Hematopoietic multipotent progenitor cell (in vitro differentiated cells): Measurements from ENCODE around the gene MAPK8IP1. TPM values are rescaled to one million over a fixed set of nuclear protein-coding genes. Genes with fewer than 3 reads are reported as not detected.
"Not testable (repeated sequence)": the region's sequence is repeated elsewhere in the genome, so short reads cannot be mapped to it uniquely, and the experiment has no call there.

Source experiments
- DNase-seq, 3 donors: peaks; one replicate each; pipeline ENCODE4 v3.0.0-alpha.2; 2011 to 2015; ENCODE audit warnings: low read depth in 2 of 3, low spot score in 2 of 3
- total RNA-seq: library from RNA; depleted of rRNA; stranded (reverse); fragments of >200 nt; gene quantifications from one replicate; pipeline ENCODE4 v1.2.3, GENCODE V29; 2012

Gene MAPK8IP1
- total RNA-seq: 0.54 TPM

DNA sequence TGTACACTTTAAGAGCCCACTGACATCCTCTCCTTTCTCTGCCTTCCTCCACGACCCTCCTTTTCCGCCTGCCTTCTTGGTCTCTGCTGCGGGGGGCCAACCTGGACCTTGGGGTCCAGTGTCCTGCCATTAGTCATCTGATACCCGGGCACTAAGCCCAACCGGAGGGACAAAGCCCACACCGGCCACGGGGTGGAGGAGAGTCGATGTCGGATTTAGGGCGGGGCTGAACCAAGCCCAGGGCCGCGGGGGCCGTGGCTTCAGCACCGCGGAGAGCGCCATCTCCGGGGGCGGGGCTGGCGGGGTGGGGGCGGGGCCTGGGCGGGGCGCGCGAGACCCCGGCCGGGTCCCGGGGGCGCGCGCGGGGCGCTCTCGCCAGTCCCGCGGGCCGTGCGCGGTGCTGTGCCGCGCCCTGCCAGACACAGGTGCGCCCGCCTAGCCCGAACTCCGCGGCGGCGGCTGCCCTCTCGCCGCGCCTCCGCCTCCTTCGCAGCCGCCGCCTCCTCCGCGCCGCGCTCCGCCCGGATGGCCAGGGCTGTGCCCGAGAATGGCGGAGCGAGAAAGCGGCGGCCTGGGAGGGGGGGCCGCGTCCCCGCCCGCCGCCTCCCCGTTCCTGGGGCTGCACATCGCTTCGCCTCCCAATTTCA, at the start of gene MAPK8IP1:
MAPK8IP1 (plus strand) TSS at position 378 of the 647 bp plus-strand sequence; CDS start at position 548, 170 bp downstream.
- peak; percentile 37 to 49 (median 39) for DNase-seq

DNA sequence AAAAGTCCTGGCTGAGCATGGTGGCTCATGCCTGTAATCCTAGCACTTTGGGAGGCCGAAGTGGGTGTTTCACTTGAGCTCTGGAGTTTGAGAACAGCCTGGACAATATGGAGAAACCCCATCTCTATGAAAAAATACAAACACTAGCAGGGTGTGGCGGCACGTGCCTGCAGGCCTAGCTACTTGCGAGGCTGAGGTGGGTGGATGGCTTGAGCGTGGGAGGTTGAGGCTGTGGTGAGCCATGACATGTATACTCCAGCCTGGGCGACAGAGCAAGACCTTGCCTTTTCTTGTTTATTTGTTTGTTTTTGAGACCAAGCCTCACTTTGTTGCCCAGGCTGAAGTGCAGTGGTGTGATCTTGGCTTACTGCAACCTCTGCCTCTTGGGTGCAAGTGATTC, 46.2 kb upstream of the MAPK8IP1 start:
- DNase-seq: no peak

DNA sequence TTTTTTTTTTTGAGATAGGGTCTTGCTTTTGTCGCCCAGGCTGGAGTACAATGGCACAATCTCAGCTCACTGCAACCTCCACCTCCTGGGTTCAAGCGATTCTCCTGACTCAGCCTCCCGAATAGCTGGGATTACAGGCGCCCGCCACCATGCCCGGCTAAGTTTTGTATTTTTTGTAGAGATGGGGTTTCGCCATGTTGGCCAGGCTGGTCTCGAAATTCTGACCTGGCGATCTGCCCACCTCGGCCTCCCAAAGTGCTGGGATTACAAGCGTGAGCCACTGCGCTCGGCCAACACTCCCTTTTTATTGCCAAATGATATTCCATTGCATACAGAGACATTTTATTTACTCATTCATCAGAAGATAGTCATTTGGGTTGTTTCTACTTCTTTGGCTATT, 45.2 kb upstream of the MAPK8IP1 start:
- DNase-seq: not testable (repeated sequence)

DNA sequence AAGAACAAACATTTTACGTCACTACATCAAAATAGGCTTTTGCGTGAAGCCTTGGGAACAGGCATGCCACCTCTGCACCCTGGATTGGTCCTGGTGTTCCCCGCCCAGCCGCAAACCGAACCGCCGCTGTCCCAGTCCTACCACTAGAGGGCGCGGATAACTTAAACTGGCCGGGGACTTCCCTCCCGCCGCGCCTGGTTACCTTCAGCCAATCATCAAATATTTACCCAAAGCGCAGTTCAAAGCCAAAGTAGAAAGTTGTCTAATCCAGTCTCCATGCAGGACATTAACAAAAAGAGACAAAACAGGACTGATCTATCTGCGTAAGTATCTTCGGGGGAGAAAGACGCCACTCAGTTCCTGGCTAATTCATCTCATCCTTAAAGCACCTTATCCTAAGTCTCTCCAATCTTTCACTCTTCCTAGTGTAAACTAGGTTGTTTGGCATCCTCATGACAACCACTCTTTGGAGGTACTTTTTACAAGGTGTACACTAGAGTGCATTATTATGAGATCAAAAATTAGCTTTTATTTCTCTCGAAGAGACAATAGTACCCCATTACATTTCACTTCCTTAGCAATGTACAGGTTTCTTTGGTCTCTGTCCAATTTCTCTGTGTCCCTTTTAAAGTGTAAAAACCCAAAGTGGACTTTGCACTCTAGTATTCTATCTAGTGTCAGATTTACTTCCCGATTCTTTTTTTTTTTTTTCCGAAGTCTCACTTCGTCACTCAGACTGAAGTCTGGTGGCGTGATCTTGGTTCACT, 42.1 kb upstream of the MAPK8IP1 start:
- peak; percentile 85 to 95 (median 91) for DNase-seq

DNA sequence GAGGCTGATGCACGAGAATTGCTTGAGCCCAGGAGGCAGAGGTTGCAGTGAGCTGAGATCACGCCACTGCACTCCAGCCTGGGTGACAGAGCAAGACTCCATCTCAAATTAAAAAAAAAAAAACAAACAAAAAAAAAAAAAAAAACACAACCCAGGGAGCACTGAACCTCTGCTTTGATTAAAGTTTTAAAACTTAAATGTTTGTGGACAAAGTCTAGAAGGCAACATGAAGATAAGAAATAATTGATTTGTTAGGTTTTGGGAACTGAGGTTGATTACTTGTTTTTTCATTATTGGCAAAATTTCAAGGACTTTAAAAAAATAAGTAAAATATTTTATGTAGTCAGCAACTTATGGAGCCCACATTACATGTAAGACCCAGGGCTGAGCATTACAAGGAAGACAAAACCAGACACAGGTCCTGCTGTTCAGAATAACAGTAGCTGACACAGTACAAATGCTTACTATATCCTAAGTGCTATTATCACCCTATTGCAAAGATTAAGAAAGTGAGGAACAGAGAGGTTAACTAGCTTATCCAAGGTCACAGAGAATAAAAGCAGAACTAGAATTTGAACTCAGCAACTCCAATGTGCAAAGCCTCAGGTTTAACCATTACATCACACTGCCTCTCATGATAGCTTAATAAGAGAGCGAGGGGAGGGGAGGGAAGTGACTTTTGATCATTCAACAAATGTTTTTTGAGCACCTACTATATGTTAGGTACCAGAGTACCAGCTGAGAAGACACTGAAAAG, 40.5 kb upstream of the MAPK8IP1 start:
- no peak for DNase-seq

DNA sequence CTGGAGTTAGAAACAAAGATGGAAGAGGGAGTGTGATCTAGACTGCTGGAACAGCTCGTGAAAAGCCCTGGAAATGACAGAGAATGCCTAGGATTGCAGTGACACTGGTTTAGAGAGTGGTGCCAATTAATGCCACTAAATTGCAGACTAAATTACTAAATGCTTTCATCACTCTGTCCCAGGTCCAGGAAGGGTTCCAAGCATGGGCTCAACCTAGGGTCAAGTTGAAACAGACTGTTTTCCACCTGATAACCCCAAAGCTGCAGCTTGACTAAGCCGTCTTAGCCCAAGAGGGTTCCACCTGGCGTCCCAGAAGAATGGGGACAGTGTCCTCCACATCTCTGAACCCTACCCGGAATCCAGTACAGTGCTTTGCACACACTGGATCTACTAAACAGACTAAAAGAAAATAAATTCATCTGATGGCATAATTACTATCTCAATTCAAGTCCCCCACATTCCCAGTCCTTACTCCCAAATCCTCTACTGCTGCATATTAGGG, 39.2 kb upstream of the MAPK8IP1 start:
- no peak for DNase-seq

DNA sequence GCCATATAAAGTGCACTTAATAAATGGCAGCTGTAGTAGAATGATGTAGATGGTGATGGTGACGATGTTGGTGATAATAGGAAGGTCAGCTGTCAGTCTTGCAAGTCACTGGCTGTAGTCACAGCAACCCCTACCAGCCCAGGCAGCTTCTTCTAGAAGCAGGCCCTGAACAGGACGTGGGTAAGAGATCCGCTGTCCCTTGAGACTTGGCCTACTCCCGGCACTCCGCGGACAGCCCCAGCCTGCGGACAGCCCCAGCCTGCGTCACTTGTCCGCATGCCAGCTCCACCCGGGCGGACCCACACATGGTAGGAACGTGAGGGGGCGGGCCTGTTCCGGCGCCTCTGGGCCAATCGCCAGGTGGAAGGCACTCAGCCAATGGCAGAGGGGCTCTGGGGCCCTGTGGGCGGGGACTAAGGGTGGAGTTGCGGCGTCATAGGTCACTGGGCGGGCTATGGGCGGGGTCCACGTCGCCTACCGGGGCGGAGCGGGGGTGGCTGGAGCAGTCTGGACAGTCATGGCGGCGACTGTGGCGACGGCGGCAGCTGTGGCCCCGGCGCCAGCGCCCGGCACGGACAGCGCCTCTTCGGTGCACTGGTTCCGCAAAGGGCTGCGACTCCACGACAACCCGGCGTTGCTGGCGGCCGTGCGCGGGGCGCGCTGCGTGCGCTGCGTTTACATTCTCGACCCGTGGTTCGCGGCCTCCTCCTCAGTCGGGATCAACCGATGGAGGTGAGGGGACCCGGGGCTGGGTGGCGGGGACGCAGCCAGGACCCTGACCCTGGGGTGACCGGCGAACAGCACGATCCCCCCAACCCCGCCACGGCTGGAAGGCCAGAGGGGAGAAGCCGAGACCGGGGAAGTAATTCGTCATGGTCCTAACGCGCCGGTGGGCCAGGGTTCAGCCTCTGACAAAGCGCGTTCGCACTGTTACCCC, 38.2 kb upstream of the MAPK8IP1 start, which contains the start of gene CRY2:
CRY2 (plus strand) TSS at position 502 of the 937 bp plus-strand sequence; CDS start at position 518, 16 bp downstream.
- peak; percentile 97 to 98 (median 97) for DNase-seq

DNA sequence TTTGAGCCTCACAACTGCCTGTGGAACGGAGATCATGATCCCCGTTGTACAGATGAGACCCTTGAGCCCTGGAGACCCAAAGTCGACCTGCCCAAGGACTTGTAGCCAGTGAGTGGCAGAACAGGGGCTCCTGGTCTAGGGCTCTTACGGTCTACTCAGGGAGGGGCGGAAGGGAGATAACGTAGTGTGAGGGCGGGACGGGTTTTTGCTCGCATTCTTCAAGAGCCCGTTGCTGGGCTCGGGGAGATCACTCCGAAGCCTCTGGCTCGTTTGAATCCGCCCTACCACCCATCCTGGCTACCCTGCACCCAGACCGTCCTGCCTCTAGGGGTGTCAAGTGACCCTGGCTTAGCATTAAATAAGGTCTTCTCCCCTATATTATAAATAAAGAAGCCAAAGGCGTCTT, 37.5 kb upstream of the MAPK8IP1 start:
- peak in 2 of 3 donors; percentile 39 to 68 for DNase-seq

DNA sequence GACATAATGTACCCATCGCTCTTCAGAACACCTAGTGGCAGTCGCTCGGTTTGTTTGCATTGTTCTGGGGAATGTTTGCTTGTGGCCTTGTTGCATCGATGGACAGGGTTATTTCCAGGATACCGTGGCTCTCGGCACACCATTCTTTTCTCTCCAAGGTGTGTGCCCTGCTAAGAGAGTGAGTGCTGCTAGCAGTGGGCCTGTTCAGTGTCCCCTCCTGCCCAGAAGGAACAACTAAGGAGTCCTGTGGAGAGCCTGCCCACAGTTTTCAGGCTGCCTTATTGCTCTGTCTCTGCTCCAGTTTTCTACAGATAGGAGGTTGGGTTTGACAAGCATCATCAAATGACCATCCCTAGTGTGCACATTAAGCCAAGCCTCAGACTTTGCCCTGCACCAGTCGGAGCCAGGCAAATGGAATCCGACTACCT, 36.8 kb upstream of the MAPK8IP1 start:
- DNase-seq: no peak

DNA sequence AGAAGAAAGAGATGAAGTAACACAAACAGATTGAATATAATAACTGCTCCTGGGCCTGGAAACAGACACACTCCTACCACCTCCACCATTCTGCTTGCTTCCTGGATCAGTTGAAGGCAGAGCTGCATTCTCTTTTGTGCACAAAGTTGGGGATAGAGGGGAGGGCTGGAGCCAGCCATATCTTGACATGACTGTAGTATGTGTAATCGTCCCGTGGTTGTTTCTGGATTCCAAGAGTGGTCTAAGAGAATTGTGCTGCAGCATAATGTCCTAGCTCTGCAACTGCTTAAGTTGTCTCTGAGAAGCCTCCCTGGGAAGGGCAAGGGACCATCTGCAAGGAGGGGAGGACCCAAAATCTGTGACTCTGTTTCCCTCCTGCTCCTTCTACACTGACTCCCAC, 35.0 kb upstream of the MAPK8IP1 start:
- no peak for DNase-seq

DNA sequence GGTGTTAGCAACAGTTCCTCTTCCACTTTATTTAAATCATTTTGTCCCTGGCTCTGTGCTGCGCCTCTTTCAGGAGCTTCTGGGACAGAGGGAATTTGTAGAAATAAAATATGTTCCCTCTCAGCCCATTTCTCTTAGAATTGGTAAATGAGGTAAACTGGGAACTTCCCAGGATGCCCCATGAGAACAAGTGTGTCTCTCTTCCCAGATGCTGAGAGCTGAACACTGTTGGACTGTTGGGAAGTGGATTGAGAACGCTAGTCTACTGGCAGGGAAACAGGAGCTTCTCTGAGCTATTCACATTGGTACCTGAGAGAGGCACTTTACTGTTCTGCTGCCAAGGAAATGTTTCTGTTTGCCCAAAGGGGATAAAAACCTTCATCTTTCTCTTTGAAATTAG, 34.2 kb upstream of the MAPK8IP1 start:
- no peak for DNase-seq

DNA sequence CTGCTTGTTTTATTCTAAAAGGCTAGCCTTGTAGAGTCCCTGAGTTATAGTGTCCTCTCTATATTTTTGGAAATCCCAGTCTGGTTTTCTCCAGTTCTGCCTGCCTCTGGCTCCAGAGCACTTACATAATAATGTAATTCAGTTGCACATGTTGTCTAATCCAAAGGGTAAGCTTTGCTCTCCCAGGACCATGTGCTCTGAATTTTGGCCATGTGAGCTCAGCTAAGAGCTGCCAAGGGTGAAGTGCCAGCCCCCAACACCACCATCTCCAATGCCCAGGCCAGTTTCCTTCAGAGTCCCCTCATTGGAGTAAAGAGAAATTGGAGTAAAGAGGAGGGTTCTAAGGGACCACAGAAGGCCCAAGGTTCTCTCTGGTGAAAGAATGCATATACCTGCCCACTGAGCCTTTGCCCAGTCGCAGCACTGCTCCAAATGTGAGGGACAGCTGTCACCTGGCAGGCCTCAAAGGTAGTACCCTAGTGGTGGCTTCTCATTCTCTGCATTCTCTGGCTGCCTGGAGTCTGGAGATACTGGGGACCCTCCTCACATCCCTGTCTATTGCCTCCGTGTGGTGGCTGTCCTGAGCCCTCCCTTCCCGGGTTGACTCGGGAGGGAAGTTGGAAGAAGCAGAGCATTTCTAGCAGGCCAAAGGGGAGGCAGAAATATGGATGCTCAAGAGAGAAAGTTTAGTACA, 33.3 kb upstream of the MAPK8IP1 start:
- DNase-seq: no peak

DNA sequence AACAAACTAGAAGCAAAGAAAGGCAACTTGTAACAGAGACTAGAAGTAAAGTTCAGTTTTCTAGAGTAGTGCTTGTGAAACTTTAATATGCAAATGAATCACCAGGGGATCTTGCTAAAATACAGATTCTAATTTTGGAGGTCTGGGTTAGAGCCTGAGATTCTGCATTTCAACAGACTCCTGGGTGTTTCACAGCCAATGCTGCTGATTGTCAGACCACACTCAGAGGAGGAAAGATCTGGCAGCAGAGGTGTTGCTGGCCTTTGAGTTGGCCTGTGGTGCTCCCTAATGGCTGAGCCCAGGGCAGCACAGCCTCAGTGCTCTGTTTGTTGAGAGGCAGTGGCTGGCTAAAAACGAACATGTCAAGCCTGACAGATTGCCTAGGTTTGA, 32.7 kb upstream of the MAPK8IP1 start:
- no peak for DNase-seq

DNA sequence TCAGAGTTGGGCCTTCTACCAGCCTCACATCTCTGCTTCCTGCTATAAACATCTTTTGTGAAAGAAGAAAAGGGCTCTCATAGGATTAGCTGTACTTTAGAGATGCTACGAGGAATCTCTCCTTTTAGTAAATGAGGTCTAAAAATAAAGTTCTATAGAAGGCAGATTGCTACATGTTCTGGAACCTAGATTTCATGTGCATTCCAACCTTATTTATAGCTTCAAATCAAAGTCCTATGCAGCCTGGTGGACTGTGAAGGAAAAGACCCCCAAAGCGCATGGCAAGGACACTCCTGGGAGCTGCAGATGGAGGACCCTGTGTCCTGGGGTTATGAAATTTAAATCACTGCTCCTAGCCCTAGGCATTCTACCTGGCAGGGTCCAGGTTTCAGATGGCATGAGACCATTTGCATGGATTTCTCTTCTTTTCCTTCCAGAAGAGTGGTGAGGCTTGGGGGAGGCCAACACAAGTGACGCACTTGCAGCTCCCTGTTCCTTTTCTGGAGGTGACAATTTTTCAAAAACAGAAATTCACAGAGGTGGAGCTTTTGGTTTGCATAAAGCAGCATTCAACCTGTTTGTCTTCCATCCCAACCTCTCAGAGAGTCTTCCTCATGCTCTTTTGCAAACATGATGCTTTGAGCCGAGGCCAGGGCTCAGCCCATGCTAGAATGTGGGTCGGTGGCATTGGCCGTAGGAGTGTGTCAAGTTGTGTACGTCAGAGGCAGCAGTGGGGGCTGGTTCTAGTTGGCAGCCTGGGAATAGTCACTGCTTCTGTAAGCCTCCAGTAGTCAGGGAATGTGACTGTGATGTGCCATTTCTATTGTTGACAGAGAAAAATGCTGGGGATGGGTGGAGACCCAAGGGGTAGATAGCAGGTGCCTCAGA, 31.9 kb upstream of the MAPK8IP1 start:
- DNase-seq: no peak

DNA sequence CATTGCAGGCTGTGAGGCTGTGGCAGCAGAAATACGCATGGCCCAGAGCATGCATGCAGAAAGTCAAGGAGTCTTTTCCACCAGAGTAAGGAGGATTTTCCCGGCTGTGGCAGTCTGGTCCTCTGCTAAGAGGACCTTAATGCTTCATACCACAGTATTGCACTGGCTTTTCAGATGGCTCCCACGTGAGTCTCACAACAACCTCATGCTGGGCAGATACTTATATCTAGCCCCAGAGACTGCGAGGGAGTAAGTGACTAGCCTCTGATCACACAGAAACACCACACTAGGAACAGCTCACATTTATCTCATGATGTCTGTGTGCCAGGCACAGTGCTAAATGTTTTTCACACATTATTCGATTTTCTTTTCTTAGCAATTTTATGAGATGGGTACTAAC, 30.1 kb upstream of the MAPK8IP1 start:
- DNase-seq: no peak

DNA sequence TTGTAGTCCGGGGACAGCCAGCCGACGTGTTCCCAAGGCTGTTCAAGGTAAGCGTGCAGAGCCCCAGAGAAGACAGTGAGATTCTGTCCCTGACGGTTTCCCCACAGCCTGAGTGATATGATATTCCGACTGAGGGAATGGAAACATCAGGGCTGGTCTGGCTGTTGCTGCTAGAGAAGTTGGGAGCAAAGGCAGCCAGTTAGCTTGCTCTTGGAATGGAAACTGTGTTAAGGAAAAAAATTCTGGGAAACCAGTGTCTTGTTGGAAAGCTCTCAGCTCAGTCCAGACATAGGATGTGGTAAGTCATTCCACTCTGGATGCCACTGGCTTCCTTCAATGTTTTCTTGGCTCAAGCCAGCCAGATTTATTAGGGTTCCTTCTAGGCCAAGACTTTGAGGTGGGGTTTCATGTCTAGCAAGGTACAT, 29.4 kb upstream of the MAPK8IP1 start:
- DNase-seq: no peak

DNA sequence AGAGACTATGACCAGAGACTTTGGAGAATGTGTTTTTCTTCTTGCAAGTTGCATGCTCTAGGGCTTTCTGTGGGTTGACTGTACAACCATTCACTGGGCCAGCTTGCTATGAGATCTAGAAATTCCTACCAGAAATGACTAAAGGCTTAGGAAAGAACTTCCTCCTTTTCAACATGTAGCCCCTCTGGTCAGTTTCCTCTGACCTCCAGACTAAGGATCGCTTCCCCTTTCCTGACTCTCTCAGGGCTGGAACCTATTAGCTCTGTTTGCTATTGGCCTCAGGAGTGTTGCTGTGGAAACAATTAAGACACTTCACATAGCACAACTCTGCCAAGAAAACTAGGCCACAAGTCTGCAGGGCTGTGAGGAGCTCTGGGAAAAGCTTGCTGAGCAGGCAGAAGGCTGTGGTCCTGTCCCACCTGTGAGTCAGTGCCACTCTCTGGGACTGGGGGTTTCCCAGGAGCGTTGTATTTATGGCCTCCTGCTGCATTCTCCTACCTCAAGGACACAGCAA, 27.4 kb upstream of the MAPK8IP1 start:
- DNase-seq: no peak

DNA sequence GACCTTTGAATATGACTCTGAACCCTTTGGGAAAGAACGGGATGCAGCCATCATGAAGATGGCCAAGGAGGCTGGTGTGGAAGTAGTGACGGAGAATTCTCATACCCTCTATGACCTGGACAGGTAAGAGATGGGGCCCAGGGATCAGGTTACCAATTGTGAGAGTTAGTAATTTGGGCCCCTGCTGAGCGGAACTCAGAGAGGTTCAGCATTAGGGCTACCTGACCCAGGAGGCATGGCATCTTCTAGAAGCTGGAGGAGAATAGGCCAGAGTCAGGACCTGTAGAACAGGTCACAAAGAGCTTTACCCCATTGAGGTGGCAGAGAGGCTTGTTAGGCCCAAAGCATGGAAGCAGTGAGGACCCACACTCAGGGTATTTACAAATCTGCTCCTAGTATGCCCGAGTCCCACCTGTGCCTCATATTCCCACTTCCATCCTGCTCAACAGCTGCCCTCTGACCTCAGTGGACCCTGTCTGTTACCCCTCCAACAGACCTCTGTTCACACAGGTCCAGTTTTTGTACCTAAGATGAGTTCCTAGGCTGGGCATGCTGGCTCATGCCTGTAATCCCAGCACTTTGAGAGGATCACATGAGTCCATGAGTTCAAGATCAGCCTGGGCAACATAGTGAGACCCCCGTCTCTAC, 26.6 kb upstream of the MAPK8IP1 start:
- no peak for DNase-seq
